DOHH2 (cell line): ENCODE measurements around the gene CERS2.

Experiments
- H3F3A ChIP-seq: fragments of 200-600 bp; sonication (generic), shearing (Covaris generic); 2 replicates; pipeline ENCODE4 v1.6.0; 2016; ENCODE audit warnings: antibody characterized with exemption, mild to moderate bottlenecking; ENCODE audit not compliant: control insufficient read depth, insufficient read depth
- H3K27ac ChIP-seq: fragments of 200-600 bp; sonication (generic); 2 replicates; pipeline ENCODE4 v1.5.1; 2014; ENCODE audit warnings: low read depth, mild to moderate bottlenecking, low read length, moderate library complexity
- H3K27me3 ChIP-seq: fragments of 200-600 bp; sonication (generic); 2 replicates; pipeline ENCODE4 v1.6.1; 2014; ENCODE audit warnings: mild to moderate bottlenecking, low read length, mixed read lengths; ENCODE audit not compliant: control insufficient read depth
- H3K36me3 ChIP-seq: fragments of 200-600 bp; sonication (generic); 2 replicates; pipeline ENCODE4 v1.6.1; 2014; ENCODE audit warnings: mild to moderate bottlenecking, low read length, moderate library complexity, mixed read lengths; ENCODE audit not compliant: control insufficient read depth
- H3K4me1 ChIP-seq: fragments of 200-600 bp; sonication (generic); 2 replicates; pipeline ENCODE4 v1.6.1; 2014; ENCODE audit warnings: mild to moderate bottlenecking, low read length, mixed read lengths; ENCODE audit not compliant: control insufficient read depth
- H3K4me2 ChIP-seq: fragments of 200-600 bp; sonication (generic); 2 replicates; pipeline ENCODE4 v1.6.0; 2014; ENCODE audit warnings: mild to moderate bottlenecking, low read length, moderate library complexity
- H3K4me3 ChIP-seq: fragments of 200-600 bp; sonication (generic); 2 replicates; pipeline ENCODE4 v1.5.1; 2014; ENCODE audit warnings: mild to moderate bottlenecking, low read length, mixed read lengths
- H3K79me2 ChIP-seq: fragments of 200-600 bp; sonication (generic); 2 replicates; pipeline ENCODE4 v1.6.1; 2014; ENCODE audit warnings: mild to moderate bottlenecking, low read length, mixed read lengths; ENCODE audit not compliant: control insufficient read depth
- H3K9me2 ChIP-seq: fragments of 200-600 bp; sonication (generic); replicated peaks from 2 replicates; pipeline ENCODE4 v1.6.1; 2014; ENCODE audit warnings: mild to moderate bottlenecking, low read length, mixed read lengths; ENCODE audit not compliant: control insufficient read depth
- H3K9me3 ChIP-seq: fragments of 200-600 bp; sonication (generic); 2 replicates; pipeline ENCODE4 v1.6.1; 2014; ENCODE audit warnings: antibody characterized with exemption, low read length, mixed read lengths; ENCODE audit not compliant: control insufficient read depth, insufficient read depth
- H4K20me1 ChIP-seq: fragments of 200-600 bp; sonication (generic); 2 replicates; pipeline ENCODE4 v1.6.0; 2014; ENCODE audit warnings: low read depth, mild to moderate bottlenecking, antibody characterized with exemption, low read length, moderate library complexity; ENCODE audit not compliant: control insufficient read depth, insufficient read depth
- EZH2phosphoT487 ChIP-seq: fragments of 200-600 bp; sonication (generic); IDR thresholded peaks from 2 replicates; pipeline ENCODE4 v1.6.1; 2017; ENCODE audit warnings: borderline replicate concordance, mild to moderate bottlenecking, antibody characterized with exemption, low read length, moderate library complexity, mixed read lengths
- TF ChIP-seq, protein P1 (sequence below): fragments of 200-600 bp; sonication (generic); IDR thresholded peaks from one replicate; pipeline ENCODE4 v1.5.1; 2014; ENCODE audit warnings: antibody characterized with exemption, mild to moderate bottlenecking, low read depth, low read length; ENCODE audit not compliant: poor library complexity, severe bottlenecking

The CERS2 gene

DNA sequence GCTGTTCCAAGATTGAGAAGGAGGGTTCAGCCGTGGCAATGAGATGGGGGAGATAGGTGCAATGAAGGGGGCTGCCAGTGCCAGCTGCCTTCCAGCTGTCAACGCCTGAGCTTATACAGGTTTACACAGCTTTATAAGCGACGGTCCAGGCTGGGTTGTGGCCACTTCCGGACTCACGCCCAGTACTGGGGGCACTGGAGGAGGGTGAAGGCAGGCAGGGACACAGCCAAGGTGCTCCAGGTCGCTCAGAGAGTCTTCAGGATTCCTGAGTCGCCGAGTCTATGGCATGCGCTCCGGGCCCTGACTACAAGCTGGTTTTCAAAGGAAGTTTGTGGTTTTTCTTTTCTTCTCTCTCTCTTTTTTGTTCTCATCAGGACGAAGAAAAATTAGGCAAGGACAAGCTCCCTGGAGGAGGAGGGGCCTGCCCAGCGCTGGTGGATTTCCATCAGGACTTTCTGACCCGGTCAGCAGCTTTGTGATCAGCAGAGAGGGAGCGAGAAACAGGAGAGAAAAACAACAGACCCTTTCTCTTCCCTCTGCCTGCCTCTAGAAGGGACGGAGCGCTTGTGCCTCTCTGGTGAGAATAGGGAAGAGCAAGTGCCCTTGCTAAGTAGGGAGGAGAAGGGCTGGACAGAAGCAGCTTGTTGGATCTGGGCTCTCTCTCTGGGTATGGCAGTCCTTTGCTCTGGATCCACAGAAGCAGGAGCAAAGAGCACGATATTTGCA, 31.9 kb upstream of the CERS2 start, which contains the start of gene MINDY1:
Gene MINDY1 (minus strand): TSS at position 576 of the 726 bp plus-strand sequence. CDS start 4,285 bp downstream, outside the sequence.
- peak within 1 kb of the TSS; percentile 96 for H3K4me3 ChIP-seq
- peak within 1 kb of the TSS; percentile 21; the same call in 1 of the 2 replicates for H3K27ac ChIP-seq
- no peaks in the 10 kb centered on the region for H3K9me2 ChIP-seq
- 0 out of 2 replicates have a peak, but pooled peaks cover 3% of the 10 kb centered on the region for H3K36me3 ChIP-seq
- peaks cover 6% of the 10 kb centered on the region for H3F3A ChIP-seq
- H3K4me1 ChIP-seq, result peaks cover 60% of the 10 kb centered on the region
- H4K20me1 ChIP-seq, result no peaks in the 10 kb centered on the region
- H3K27me3 ChIP-seq, result no peaks in the 10 kb centered on the region
- H3K4me2 ChIP-seq, result peak within 1 kb of the TSS; percentile 90
- peaks cover 24% of the 10 kb centered on the region for H3K79me2 ChIP-seq
- no peaks in the 10 kb centered on the region for H3K9me3 ChIP-seq
- TF ChIP-seq EZH2phosphoT487, result no peak
- TF ChIP-seq, protein P1, sequence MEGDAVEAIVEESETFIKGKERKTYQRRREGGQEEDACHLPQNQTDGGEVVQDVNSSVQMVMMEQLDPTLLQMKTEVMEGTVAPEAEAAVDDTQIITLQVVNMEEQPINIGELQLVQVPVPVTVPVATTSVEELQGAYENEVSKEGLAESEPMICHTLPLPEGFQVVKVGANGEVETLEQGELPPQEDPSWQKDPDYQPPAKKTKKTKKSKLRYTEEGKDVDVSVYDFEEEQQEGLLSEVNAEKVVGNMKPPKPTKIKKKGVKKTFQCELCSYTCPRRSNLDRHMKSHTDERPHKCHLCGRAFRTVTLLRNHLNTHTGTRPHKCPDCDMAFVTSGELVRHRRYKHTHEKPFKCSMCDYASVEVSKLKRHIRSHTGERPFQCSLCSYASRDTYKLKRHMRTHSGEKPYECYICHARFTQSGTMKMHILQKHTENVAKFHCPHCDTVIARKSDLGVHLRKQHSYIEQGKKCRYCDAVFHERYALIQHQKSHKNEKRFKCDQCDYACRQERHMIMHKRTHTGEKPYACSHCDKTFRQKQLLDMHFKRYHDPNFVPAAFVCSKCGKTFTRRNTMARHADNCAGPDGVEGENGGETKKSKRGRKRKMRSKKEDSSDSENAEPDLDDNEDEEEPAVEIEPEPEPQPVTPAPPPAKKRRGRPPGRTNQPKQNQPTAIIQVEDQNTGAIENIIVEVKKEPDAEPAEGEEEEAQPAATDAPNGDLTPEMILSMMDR, result no peak

DNA sequence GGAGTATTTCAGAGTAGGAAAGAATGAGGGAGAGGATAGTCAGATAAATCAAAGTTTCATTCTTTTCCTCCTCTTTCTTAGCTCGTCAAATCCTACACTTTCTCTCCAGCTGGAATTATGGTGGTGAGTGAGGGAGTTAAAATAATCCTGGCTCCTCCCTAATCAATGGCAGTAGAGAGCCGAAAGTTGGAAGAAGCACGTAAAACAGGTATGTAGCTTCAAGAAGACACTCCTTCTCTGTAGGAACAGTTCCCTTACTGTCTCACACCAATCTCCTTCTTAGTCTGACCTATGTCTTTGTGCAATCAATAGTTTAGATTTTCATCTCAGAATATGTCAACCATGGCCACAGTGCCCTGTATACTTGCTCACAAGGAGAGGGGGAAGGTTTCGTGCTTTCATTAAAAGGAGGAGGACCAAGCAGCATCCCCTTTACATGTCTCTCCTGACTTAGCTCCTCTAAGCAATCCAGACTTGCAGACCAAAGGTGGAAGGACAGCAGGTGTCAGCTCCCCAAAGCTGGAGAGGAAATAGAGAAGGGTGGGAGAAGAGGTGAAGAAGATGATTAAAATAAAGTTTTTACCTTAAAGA, 31.2 kb upstream of the CERS2 start:
- Histone ChIP-seq H3F3A (peaks cover 6% of the 10 kb centered on the region), H3K27ac (no peak overlapping the region), H3K27me3 (no peaks in the 10 kb centered on the region), H3K79me2 (peaks cover 18% of the 10 kb centered on the region), H3K9me3 (no peaks in the 10 kb centered on the region), H3K4me1 (peaks cover 60% of the 10 kb centered on the region), H3K36me3 (0 out of 2 replicates have a peak, but pooled peaks cover 3% of the 10 kb centered on the region), H3K4me2 (peak overlapping the region; percentile 61), H3K9me2 (no peaks in the 10 kb centered on the region), H3K4me3 (peak overlapping the region; percentile 64), H4K20me1 (no peaks in the 10 kb centered on the region)
- no peak for TF ChIP-seq EZH2phosphoT487
- TF ChIP-seq, protein P1, result no peak

DNA sequence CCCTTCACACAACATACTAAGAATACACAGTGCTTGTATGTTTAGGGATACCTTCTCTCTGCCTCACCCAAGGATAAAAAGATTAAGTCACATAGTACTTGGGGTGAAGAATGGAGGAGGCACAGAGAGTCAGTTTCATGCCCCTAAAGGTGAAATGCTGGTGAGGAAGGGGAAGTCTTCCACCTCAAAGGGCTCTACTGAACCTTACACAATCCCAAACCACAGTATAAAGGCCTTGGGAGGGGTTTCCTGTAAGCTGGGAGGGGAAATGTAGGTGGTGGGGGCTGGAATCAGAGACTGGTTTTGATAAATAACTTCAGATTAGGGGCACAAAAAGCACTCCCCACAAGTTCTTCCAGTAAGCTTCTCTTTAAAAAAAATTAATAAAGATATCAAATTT, 28.5 kb upstream of the CERS2 start:
- Histone ChIP-seq H3K9me2 (no peaks in the 10 kb centered on the region), H3K4me1 (peaks cover 50% of the 10 kb centered on the region), H3K79me2 (no peaks in the 10 kb centered on the region), H4K20me1 (no peaks in the 10 kb centered on the region), H3K36me3 (no peaks in the 10 kb centered on the region), H3K4me3 (no peak overlapping the region), H3K27ac (no peak overlapping the region), H3F3A (peaks cover 6% of the 10 kb centered on the region), H3K4me2 (peak overlapping the region; percentile 28; the same call in 1 of the 2 replicates), H3K9me3 (no peaks in the 10 kb centered on the region), H3K27me3 (no peaks in the 10 kb centered on the region)
- TF ChIP-seq EZH2phosphoT487, result no peak
- TF ChIP-seq, protein P1, result no peak
